ENCODE results near the gene TRPM2. TPM values are rescaled to one million over a fixed set of nuclear protein-coding genes. Genes with fewer than 3 reads are reported as not detected.

The TRPM2 gene
- total RNA-seq, 1 experiment from 2014 or later, result 0.26 TPM

- H3K9me3 ChIP-seq (ENCODE audit: control insufficient read depth, insufficient read depth, low read depth, low read length), result no peaks in the 10 kb centered on the region
- BruUV-seq (replicated peaks), result no TSS peak
- CTCF ChIA-PET, result no interaction called here
- in situ Hi-C loops (cut with HindIII; ENCODE audit: low pct_unique_long_range_greater_than_20kb, low sequenced_read_pairs) (no loop called here), intact Hi-C loops (cut with micrococcal nuclease; ENCODE audit: unreplicated experiment) (no loop called here)
- ATAC-seq, result no peak
- no peaks in the 10 kb centered on the region for H3K4me1 ChIP-seq (ENCODE audit: control insufficient read depth, insufficient read depth, low read length)
- H3K36me3 ChIP-seq (ENCODE audit: control insufficient read depth, insufficient read depth, low read length), result no peaks in the 10 kb centered on the region
- POLR2A ChIA-PET, result no interaction called here
- no peak for TF ChIP-seq SIN3A (IDR thresholded peaks at IDR 0.05; ENCODE audit: borderline replicate concordance, insufficient read depth, low read depth, low read length)
- TF ChIP-seq, protein P1, sequence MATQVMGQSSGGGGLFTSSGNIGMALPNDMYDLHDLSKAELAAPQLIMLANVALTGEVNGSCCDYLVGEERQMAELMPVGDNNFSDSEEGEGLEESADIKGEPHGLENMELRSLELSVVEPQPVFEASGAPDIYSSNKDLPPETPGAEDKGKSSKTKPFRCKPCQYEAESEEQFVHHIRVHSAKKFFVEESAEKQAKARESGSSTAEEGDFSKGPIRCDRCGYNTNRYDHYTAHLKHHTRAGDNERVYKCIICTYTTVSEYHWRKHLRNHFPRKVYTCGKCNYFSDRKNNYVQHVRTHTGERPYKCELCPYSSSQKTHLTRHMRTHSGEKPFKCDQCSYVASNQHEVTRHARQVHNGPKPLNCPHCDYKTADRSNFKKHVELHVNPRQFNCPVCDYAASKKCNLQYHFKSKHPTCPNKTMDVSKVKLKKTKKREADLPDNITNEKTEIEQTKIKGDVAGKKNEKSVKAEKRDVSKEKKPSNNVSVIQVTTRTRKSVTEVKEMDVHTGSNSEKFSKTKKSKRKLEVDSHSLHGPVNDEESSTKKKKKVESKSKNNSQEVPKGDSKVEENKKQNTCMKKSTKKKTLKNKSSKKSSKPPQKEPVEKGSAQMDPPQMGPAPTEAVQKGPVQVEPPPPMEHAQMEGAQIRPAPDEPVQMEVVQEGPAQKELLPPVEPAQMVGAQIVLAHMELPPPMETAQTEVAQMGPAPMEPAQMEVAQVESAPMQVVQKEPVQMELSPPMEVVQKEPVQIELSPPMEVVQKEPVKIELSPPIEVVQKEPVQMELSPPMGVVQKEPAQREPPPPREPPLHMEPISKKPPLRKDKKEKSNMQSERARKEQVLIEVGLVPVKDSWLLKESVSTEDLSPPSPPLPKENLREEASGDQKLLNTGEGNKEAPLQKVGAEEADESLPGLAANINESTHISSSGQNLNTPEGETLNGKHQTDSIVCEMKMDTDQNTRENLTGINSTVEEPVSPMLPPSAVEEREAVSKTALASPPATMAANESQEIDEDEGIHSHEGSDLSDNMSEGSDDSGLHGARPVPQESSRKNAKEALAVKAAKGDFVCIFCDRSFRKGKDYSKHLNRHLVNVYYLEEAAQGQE (IDR thresholded peaks at IDR 0.05; ENCODE audit: insufficient read depth in 1 of 2, low read depth in 2 of 2, low read length in 1 of 2), result no peak
- no peak for TF ChIP-seq POLR2AphosphoS5 (IDR thresholded peaks at IDR 0.05; ENCODE audit: low read depth, low read length)
- TF ChIP-seq CTCF (IDR thresholded peaks at IDR 0.05), result no peak
- TF ChIP-seq TCF7L2 (IDR thresholded peaks at IDR 0.05; ENCODE audit: low read depth, low read length), result no peak
- no peak overlapping the region for H3K4me3 ChIP-seq (ENCODE audit: low read depth in 2 of 2, low read length in 2 of 2)
- no peak overlapping the region for H3K27ac ChIP-seq (ENCODE audit: low read length)
- DNase-seq (ENCODE audit: low read depth, low spot score), result no peak
- H3K27me3 ChIP-seq (ENCODE audit: control insufficient read depth, insufficient read depth, low read length), result no peaks in the 10 kb centered on the region
These were observed 29.8 kb upstream of the TRPM2 start for GRCh38 chr21:44323591-44323990.

- Histone ChIP-seq H3K4me1 (ENCODE audit: control insufficient read depth, insufficient read depth, low read length) (no peaks in the 10 kb centered on the region; the same call in 1 of the 2 replicates), H3K9me3 (ENCODE audit: control insufficient read depth, insufficient read depth, low read depth, low read length) (no peaks in the 10 kb centered on the region), H3K4me3 (ENCODE audit: low read depth in 2 of 2, low read length in 2 of 2) (no peak overlapping the region), H3K27ac (ENCODE audit: low read length) (no peak overlapping the region), H3K36me3 (ENCODE audit: control insufficient read depth, insufficient read depth, low read length) (no peaks in the 10 kb centered on the region), H3K27me3 (ENCODE audit: control insufficient read depth, insufficient read depth, low read length) (no peaks in the 10 kb centered on the region)
- POLR2A ChIA-PET, result no interaction called here
- BruUV-seq (replicated peaks), result no TSS peak
- DNase-seq (ENCODE audit: low read depth, low spot score) (no peak), ATAC-seq (no peak)
- intact Hi-C loops (cut with micrococcal nuclease; ENCODE audit: unreplicated experiment), result no loop called here
- no peak for TF ChIP-seq SIN3A (IDR thresholded peaks at IDR 0.05; ENCODE audit: borderline replicate concordance, insufficient read depth, low read depth, low read length)
- no peak for TF ChIP-seq CTCF (IDR thresholded peaks at IDR 0.05)
- TF ChIP-seq TCF7L2 (IDR thresholded peaks at IDR 0.05; ENCODE audit: low read depth, low read length), result no peak
- TF ChIP-seq, protein P1 (IDR thresholded peaks at IDR 0.05; ENCODE audit: insufficient read depth in 1 of 2, low read depth in 2 of 2, low read length in 1 of 2), result no peak
- no peak for TF ChIP-seq POLR2AphosphoS5 (IDR thresholded peaks at IDR 0.05; ENCODE audit: low read depth, low read length)
- in situ Hi-C loops (cut with HindIII; ENCODE audit: low pct_unique_long_range_greater_than_20kb, low sequenced_read_pairs), result no loop called here
- CTCF ChIA-PET, result no interaction called here
These were observed 29.1 kb upstream of the TRPM2 start for GRCh38 chr21:44324106-44324853.
